Measurements from ENCODE around the gene PSMB9.

Gene PSMB9

DNA sequence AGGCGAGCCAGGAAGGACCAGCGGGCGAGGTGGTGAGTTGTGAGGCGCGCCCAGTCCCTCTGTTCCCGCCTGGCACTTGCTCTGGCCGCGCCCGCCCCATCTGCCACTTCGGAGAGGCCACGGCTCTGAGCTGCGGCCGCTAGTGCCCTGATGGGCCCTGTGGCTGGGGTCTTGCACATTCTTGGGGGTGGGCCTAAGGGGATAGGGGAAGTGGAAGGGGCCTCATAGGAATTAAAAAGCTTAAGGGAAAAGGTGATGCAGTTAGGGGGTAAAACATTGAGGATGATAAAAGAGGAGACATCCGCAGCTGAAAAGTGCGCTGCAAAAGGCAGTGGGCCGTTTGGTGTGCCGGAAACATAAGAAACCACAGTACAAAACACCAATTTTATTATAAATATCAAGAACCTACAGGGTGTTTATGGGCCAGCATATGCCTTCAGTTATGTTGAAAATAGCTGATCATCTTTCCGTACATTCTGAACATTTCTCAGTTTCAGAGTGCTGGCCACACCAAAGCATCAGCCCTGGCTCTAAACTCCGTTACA is 9.1 kb upstream of the PSMB9 start:
- TF ChIP-seq, protein P1, sequence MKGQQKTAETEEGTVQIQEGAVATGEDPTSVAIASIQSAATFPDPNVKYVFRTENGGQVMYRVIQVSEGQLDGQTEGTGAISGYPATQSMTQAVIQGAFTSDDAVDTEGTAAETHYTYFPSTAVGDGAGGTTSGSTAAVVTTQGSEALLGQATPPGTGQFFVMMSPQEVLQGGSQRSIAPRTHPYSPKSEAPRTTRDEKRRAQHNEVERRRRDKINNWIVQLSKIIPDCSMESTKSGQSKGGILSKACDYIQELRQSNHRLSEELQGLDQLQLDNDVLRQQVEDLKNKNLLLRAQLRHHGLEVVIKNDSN (IDR thresholded peaks at IDR 0.05) = no peak
- TF ChIP-seq, protein P2, sequence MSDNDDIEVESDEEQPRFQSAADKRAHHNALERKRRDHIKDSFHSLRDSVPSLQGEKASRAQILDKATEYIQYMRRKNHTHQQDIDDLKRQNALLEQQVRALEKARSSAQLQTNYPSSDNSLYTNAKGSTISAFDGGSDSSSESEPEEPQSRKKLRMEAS (IDR thresholded peaks at IDR 0.05) = peak; percentile 63; the same call in 1 of the 2 replicates

DNA sequence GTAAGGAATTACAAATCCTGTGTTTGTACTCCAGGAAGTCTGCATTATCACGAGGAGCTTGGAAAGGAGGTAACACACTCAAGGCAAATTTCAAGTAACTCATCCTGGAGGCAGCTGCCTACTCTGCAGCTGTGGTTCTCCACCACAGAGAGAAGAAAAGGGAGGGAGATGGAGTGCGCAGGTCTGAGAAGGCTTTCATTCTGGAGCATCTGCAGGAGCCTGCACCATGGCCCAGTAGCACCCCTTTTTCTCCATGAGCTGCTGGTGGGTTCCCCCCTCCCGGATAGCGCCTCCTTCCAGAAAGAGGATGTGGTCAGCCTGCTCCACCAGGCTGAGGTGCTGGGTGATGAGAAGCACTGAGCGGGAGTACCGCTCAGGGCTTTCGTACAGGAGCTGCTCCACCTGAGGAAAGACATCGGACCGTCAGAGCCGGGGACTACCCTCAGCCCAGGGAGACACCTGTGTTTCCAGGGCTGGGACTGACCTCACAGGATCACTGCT is 8.6 kb upstream of the PSMB9 start:
- TF ChIP-seq FOXM1 (IDR thresholded peaks at IDR 0.05; ENCODE audit: borderline replicate concordance, low read depth) (no peak), EP300 (IDR thresholded peaks at IDR 0.05; ENCODE audit: borderline replicate concordance) (no peak), CEBPB (IDR thresholded peaks at IDR 0.05) (no peak), RAD21 (IDR thresholded peaks at IDR 0.05; ENCODE audit: low read depth) (no peak), CREB1 (IDR thresholded peaks at IDR 0.05; ENCODE audit: low read depth) (no peak), TAF1 (IDR thresholded peaks at IDR 0.05; ENCODE audit: low read depth) (no peak), NFIC (IDR thresholded peaks at IDR 0.05) (no peak)

DNA sequence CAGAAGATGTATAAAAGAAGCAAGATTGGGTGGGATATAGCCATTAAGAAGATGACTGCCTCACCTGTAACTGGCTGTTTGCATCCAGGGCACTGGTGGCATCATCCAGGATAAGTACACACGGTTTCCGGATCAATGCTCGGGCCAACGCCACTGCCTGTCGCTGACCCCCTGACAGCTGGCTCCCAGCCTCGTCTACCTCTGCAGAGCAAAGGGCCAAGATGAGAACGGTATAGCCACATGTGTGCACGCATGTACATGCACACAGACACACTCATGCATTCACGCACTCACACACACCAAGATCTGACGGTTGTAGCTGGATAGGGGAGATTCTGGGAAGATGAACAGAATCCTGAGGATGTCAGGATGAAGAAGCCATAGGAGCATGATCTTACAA is 7.0 kb upstream of the PSMB9 start:
- no peak for TF ChIP-seq TAF1 (IDR thresholded peaks at IDR 0.05; ENCODE audit: low read depth)
- TF ChIP-seq, protein P3, sequence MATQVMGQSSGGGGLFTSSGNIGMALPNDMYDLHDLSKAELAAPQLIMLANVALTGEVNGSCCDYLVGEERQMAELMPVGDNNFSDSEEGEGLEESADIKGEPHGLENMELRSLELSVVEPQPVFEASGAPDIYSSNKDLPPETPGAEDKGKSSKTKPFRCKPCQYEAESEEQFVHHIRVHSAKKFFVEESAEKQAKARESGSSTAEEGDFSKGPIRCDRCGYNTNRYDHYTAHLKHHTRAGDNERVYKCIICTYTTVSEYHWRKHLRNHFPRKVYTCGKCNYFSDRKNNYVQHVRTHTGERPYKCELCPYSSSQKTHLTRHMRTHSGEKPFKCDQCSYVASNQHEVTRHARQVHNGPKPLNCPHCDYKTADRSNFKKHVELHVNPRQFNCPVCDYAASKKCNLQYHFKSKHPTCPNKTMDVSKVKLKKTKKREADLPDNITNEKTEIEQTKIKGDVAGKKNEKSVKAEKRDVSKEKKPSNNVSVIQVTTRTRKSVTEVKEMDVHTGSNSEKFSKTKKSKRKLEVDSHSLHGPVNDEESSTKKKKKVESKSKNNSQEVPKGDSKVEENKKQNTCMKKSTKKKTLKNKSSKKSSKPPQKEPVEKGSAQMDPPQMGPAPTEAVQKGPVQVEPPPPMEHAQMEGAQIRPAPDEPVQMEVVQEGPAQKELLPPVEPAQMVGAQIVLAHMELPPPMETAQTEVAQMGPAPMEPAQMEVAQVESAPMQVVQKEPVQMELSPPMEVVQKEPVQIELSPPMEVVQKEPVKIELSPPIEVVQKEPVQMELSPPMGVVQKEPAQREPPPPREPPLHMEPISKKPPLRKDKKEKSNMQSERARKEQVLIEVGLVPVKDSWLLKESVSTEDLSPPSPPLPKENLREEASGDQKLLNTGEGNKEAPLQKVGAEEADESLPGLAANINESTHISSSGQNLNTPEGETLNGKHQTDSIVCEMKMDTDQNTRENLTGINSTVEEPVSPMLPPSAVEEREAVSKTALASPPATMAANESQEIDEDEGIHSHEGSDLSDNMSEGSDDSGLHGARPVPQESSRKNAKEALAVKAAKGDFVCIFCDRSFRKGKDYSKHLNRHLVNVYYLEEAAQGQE (IDR thresholded peaks at IDR 0.05; ENCODE audit: low read depth) = no peak
- TF ChIP-seq TCF12 (IDR thresholded peaks at IDR 0.05; ENCODE audit: low read depth) = no peak
- no peak for TF ChIP-seq TEAD4 (IDR thresholded peaks at IDR 0.05)
- no peak for TF ChIP-seq NFIC (IDR thresholded peaks at IDR 0.05)
- TF ChIP-seq, protein P2 (IDR thresholded peaks at IDR 0.05) = no peak

DNA sequence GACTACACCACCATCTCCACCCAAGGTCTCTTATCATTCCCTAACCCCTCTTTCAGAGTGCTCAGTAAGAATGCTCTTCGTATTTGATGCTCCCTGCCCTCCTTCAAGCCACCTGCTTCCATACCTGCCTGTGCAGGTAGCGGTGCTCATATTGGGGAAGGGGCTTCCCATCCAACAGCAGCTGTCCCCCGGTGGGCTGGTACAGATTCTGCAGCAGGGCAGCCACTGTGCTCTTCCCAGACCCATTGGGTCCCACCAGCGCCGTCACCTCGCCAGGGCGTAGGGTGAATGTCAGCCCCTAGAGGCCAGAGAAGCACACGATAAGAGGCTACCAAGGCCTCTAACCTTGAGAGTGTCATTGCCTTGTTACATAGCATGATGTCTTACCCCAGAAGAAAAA is 6.2 kb upstream of the PSMB9 start:
- TF ChIP-seq TAF1 (IDR thresholded peaks at IDR 0.05; ENCODE audit: low read depth) (no peak), TEAD4 (IDR thresholded peaks at IDR 0.05) (no peak)
- TF ChIP-seq, protein P1 (IDR thresholded peaks at IDR 0.05) = no peak
- TF ChIP-seq, protein P2 (IDR thresholded peaks at IDR 0.05) = no peak

DNA sequence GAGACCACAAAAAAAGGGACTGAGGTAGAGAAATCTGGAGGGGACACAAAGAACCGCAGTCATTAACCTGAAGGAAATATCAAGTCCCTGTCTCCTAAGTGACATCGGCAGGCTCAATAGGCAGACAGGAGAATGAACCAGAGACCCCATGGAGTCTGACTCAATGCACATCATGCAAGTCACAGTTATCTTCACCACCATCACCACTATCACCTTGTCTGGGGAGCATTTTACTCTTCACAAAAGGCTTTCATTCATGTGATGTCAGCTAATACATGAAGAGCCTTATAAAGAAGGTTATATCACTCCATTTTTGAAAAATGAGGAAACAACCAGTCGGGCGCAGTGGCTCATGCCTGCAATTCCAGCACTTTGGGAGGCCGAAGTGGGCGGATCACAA is 4.9 kb upstream of the PSMB9 start:
- TF ChIP-seq, protein P2 (IDR thresholded peaks at IDR 0.05) = no peak
- TF ChIP-seq CEBPB (IDR thresholded peaks at IDR 0.05) (no peak), RAD21 (IDR thresholded peaks at IDR 0.05; ENCODE audit: low read depth) (no peak), TCF12 (IDR thresholded peaks at IDR 0.05; ENCODE audit: low read depth) (no peak), FOXM1 (IDR thresholded peaks at IDR 0.05; ENCODE audit: borderline replicate concordance, low read depth) (no peak), ZBTB7A (IDR thresholded peaks at IDR 0.05; ENCODE audit: low read depth) (no peak), CREB1 (IDR thresholded peaks at IDR 0.05; ENCODE audit: low read depth) (no peak), TAF1 (IDR thresholded peaks at IDR 0.05; ENCODE audit: low read depth) (no peak), EGR1 (IDR thresholded peaks at IDR 0.05) (no peak), EP300 (IDR thresholded peaks at IDR 0.05; ENCODE audit: borderline replicate concordance) (no peak), TEAD4 (IDR thresholded peaks at IDR 0.05) (no peak), NFIC (IDR thresholded peaks at IDR 0.05) (no peak)
- TF ChIP-seq, protein P1 (IDR thresholded peaks at IDR 0.05) = no peak
- TF ChIP-seq, protein P3 (IDR thresholded peaks at IDR 0.05; ENCODE audit: low read depth) = no peak

DNA sequence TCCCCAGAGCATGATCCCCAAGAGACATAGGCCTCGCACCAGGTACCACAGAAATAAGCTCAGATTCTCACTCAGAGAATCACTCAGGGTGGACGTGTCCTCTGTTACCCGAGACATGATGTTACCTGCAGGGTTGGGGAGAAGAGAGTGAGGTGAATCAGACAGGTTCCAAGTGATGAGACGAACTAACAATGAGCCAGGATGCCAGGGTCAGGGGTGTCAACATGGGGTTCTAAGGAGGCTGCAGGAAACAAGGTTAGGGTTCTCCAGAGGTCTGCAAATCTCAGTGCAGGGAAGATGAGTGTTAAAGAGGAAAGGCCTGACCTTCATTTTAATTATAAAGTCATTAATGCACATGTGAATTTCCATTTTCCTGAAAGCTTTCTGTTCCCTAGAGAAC is 3.0 kb upstream of the PSMB9 start:
- no peak for TF ChIP-seq CREB1 (IDR thresholded peaks at IDR 0.05; ENCODE audit: low read depth)
- TF ChIP-seq, protein P2 (IDR thresholded peaks at IDR 0.05) = no peak
- TF ChIP-seq TAF1 (IDR thresholded peaks at IDR 0.05; ENCODE audit: low read depth) = no peak
- TF ChIP-seq TCF12 (IDR thresholded peaks at IDR 0.05; ENCODE audit: low read depth) = no peak
- TF ChIP-seq, protein P1 (IDR thresholded peaks at IDR 0.05) = no peak
- TF ChIP-seq TEAD4 (IDR thresholded peaks at IDR 0.05) = no peak
- TF ChIP-seq ZBTB7A (IDR thresholded peaks at IDR 0.05; ENCODE audit: low read depth) = no peak
- TF ChIP-seq NFIC (IDR thresholded peaks at IDR 0.05) = no peak
- no peak for TF ChIP-seq EGR1 (IDR thresholded peaks at IDR 0.05)
- TF ChIP-seq FOXM1 (IDR thresholded peaks at IDR 0.05; ENCODE audit: borderline replicate concordance, low read depth) = no peak
- TF ChIP-seq, protein P3 (IDR thresholded peaks at IDR 0.05; ENCODE audit: low read depth) = no peak
- no peak for TF ChIP-seq YY1 (IDR thresholded peaks at IDR 0.05; ENCODE audit: low read depth)
